WTC11 (cell line): ENCODE measurements around the gene ZDHHC8. TPM values are rescaled to one million over a fixed set of nuclear protein-coding genes. Genes with fewer than 3 reads are reported as not detected.
A peak's percentile ranks its signal among the peaks of the same experiment; 100 is the strongest.

Experiments
- ATAC-seq: fragments of 200-7000 bp; cut with Tn5 transposase; 2 replicates; pipeline ENCODE4 v1.10.0; 2021; ENCODE audit warnings: mild to moderate bottlenecking, moderate library complexity
- CTCF ChIA-PET: fragments of 300-600 bp; sonication (Branson Sonifier 250); formaldehyde crosslinking; loops from one replicate; lab custom pipeline; 2021; ENCODE audit warnings: antibody characterized with exemption; lab: Charles Lee
- POLR2A ChIA-PET: fragments of 350-600 bp; sonication (Branson Sonifier 250); formaldehyde crosslinking; loops from one replicate; lab custom pipeline; 2021; ENCODE audit warnings: antibody characterized with exemption; lab: Charles Lee
- DNase-seq: peaks from one replicate; pipeline ENCODE4 v3.0.0; 2021; ENCODE audit warnings: low spot score
- H3K27ac Mint-ChIP-seq: 2 replicates; pipeline ENCODE4 v1.8.0; 2021; ENCODE audit warnings: mixed read lengths
- H3K27me3 Mint-ChIP-seq: 2 replicates; pipeline ENCODE4 v1.8.0; 2021; ENCODE audit warnings: low read depth, mild to moderate bottlenecking, moderate library complexity, mixed read lengths
- H3K36me3 Mint-ChIP-seq: 2 replicates; pipeline ENCODE4 v1.8.0; 2021; ENCODE audit warnings: mixed read lengths
- H3K4me1 Mint-ChIP-seq: 2 replicates; pipeline ENCODE4 v1.8.0; 2022; ENCODE audit warnings: mixed read lengths
- H3K4me3 Mint-ChIP-seq: 2 replicates; pipeline ENCODE4 v1.8.0; 2021; ENCODE audit warnings: mild to moderate bottlenecking, moderate library complexity, mixed read lengths
- H3K9me3 Mint-ChIP-seq: 2 replicates; pipeline ENCODE4 v1.8.0; 2021; ENCODE audit warnings: mixed read lengths
- ARID4B ChIP-seq: sonication (generic); formaldehyde crosslinking; IDR thresholded peaks from 2 replicates; pipeline ENCODE4 v1.8.0; 2023; ENCODE audit warnings: missing genetic modification reagents, mild to moderate bottlenecking, borderline replicate concordance
- ATF2 ChIP-seq: sonication (generic); formaldehyde crosslinking; IDR thresholded peaks from 2 replicates; pipeline ENCODE4 v1.8.1; 2022; ENCODE audit warnings: low read depth, missing genetic modification reagents, borderline replicate concordance
- CREB1 ChIP-seq: sonication (generic); formaldehyde crosslinking; IDR thresholded peaks from 2 replicates; pipeline ENCODE4 v1.8.0; 2023; ENCODE audit warnings: mild to moderate bottlenecking, missing genetic modification reagents
- ELF4 ChIP-seq: sonication (generic); formaldehyde crosslinking; IDR thresholded peaks from 2 replicates; pipeline ENCODE4 v1.8.1; 2022; ENCODE audit warnings: low read depth, mild to moderate bottlenecking, moderate library complexity, missing genetic modification reagents
- EMX1 ChIP-seq: fragments of 250-450 bp; sonication (Bioruptor Pico); IDR thresholded peaks from 2 replicates; pipeline ENCODE4 v1.8.0; 2021; ENCODE audit warnings: mild to moderate bottlenecking
- ETV6 ChIP-seq: sonication (generic); formaldehyde crosslinking; IDR thresholded peaks from 2 replicates; pipeline ENCODE4 v1.8.1; 2022; ENCODE audit warnings: mild to moderate bottlenecking, missing genetic modification reagents
- IRF2 ChIP-seq: sonication (generic); formaldehyde crosslinking; IDR thresholded peaks from 2 replicates; pipeline ENCODE4 v1.8.0; 2022; ENCODE audit warnings: low read depth, missing genetic modification reagents, borderline replicate concordance
- JUN ChIP-seq: sonication (generic); formaldehyde crosslinking; IDR thresholded peaks from 2 replicates; pipeline ENCODE4 v1.8.0; 2023; ENCODE audit warnings: mild to moderate bottlenecking, missing genetic modification reagents
- MYBL2 ChIP-seq: sonication (generic); formaldehyde crosslinking; IDR thresholded peaks from 2 replicates; pipeline ENCODE4 v1.8.1; 2023; ENCODE audit warnings: mild to moderate bottlenecking, moderate library complexity, missing genetic modification reagents
- PREB ChIP-seq: sonication (generic); formaldehyde crosslinking; IDR thresholded peaks from 2 replicates; pipeline ENCODE4 v1.8.1; 2022; ENCODE audit warnings: mild to moderate bottlenecking, missing genetic modification reagents, moderate library complexity, borderline replicate concordance
- TEAD4 ChIP-seq: sonication (generic); formaldehyde crosslinking; IDR thresholded peaks from 2 replicates; pipeline ENCODE4 v1.8.0; 2022; ENCODE audit warnings: mild to moderate bottlenecking, missing genetic modification reagents
- USF2 ChIP-seq: sonication (generic); formaldehyde crosslinking; IDR thresholded peaks from 2 replicates; pipeline ENCODE4 v1.8.1; 2023; ENCODE audit warnings: mild to moderate bottlenecking, missing genetic modification reagents, moderate library complexity
- ZBTB21 ChIP-seq: sonication (generic); formaldehyde crosslinking; IDR thresholded peaks from 2 replicates; pipeline ENCODE4 v1.8.1; 2023; ENCODE audit warnings: mild to moderate bottlenecking, missing genetic modification reagents, borderline replicate concordance
- ZNF232 ChIP-seq: sonication (generic); formaldehyde crosslinking; IDR thresholded peaks from 2 replicates; pipeline ENCODE4 v1.8.0; 2022; ENCODE audit warnings: mild to moderate bottlenecking, missing genetic modification reagents
- ZNF263 ChIP-seq: sonication (generic); formaldehyde crosslinking; IDR thresholded peaks from 2 replicates; pipeline ENCODE4 v1.8.1; 2022; ENCODE audit warnings: low read depth, mild to moderate bottlenecking, moderate library complexity, missing genetic modification reagents
- ZNF317 ChIP-seq: sonication (generic); formaldehyde crosslinking; IDR thresholded peaks from 2 replicates; pipeline ENCODE4 v1.8.1; 2023; ENCODE audit warnings: low read depth, mild to moderate bottlenecking, moderate library complexity, missing genetic modification reagents, borderline replicate concordance
- total RNA-seq: library from RNA; stranded (reverse); gene quantifications from 3 replicates; pipeline ENCODE4 v1.2.3, GENCODE V29; 2021

ZDHHC8 gene
- total RNA-seq, 1 experiment from 2014 or later = 79.7 TPM

GRCh38 chr22:20117633-20118299 is 13.8 kb upstream of the ZDHHC8 start:
- Mint-ChIP-seq H3K27me3 (no peaks in the 10 kb centered on the region), H3K36me3 (peaks cover 46% of the 10 kb centered on the region), H3K4me1 (peaks cover 13% of the 10 kb centered on the region), H3K27ac (peak overlapping the region; percentile 90), H3K4me3 (peak overlapping the region; percentile 88), H3K9me3 (no peaks in the 10 kb centered on the region)
- DNase-seq = no peak
- ChIA-PET POLR2A (interaction anchor here (0.6 to 1.7 kb wide), 7 partner anchors 9 to 159 kb away, joined by 3 to 5 read pairs (median 3); no protein-coding TSS in a partner anchor), CTCF (interaction anchor here (0.6 to 1.5 kb wide), 7 partner anchors 33 to 301 kb away, joined by 3 to 5 read pairs (median 3); no protein-coding TSS in a partner anchor)
- ATAC-seq = no peak
- TF ChIP-seq PREB (CRISPR knock-in tag) (no peak), EMX1 (CRISPR knock-in tag) (no peak), ELF4 (no peak), ZNF232 (CRISPR knock-in tag) (0 out of 2 replicates have a peak, but pooled peaks have one; percentile 2), ATF2 (no peak), ZNF317 (CRISPR knock-in tag) (no peak), JUN (CRISPR knock-in tag) (0 out of 2 replicates have a peak, but pooled peaks have one; percentile 49), USF2 (no peak), MYBL2 (CRISPR knock-in tag) (no peak; the same call in 1 of the 2 replicates), ARID4B (CRISPR knock-in tag) (no peak), CREB1 (CRISPR knock-in tag) (no peak), ZNF263 (CRISPR knock-in tag) (no peak), ETV6 (CRISPR knock-in tag) (no peak), TEAD4 (no peak)

- POLR2A ChIA-PET = interaction anchor here (1.2 to 1.7 kb wide), 3 partner anchors 10 to 160 kb away, joined by 3 read pairs; no protein-coding TSS in a partner anchor
- H3K9me3 Mint-ChIP-seq = no peaks in the 10 kb centered on the region
- no peak for DNase-seq
- H3K36me3 Mint-ChIP-seq = peaks cover 46% of the 10 kb centered on the region
- no peak for ATAC-seq
- no peak for TF ChIP-seq ZBTB21
- no peak for TF ChIP-seq IRF2
- peak overlapping the region; percentile 90 for H3K27ac Mint-ChIP-seq
- H3K27me3 Mint-ChIP-seq = no peaks in the 10 kb centered on the region
- H3K4me1 Mint-ChIP-seq = peaks cover 13% of the 10 kb centered on the region
- CTCF ChIA-PET = interaction anchor here (1.1 to 1.5 kb wide), 2 partner anchors 35 to 120 kb away, joined by 3 to 5 read pairs; no protein-coding TSS in a partner anchor
- H3K4me3 Mint-ChIP-seq = peak overlapping the region; percentile 88
These were observed 13.1 kb upstream of the ZDHHC8 start for GRCh38 chr22:20118300-20119020.
